Measurements from ENCODE around the gene RASAL1.

GRCh38 chr12:113134521-113134951, 1.0 kb downstream of the RASAL1 start:
- TF ChIP-seq CTCF (IDR thresholded peaks at IDR 0.05) (no peak), POLR2A (IDR thresholded peaks at IDR 0.05) (no peak)

All from esophagus squamous epithelium (tissue), 4 donors.